T47D (cell line): Measurements from ENCODE around the gene MRPL33.
"Not testable (repeated sequence)": the region's sequence is repeated elsewhere in the genome, so short reads cannot be mapped to it uniquely, and the experiment has no call there.

Experiments
- DNase-seq, 2 experiments: peaks; one replicate each; pipeline versions ENCODE4 v3.0.0 to v3.0.0-alpha.2; 2011 to 2012; ENCODE audit warnings: low read depth in 1 of 2, low spot score in 1 of 2
- JUND ChIP-seq: IDR thresholded peaks from 2 replicates; pipeline ENCODE4 v1.6.1; 2012; ENCODE audit warnings: low read depth
- in situ Hi-C: cut with HindIII; loops from 2 replicates; pipeline ENCODE4 v1.10.0; 2016; ENCODE audit warnings: low sequenced_read_pairs, low pct_unique_long_range_greater_than_20kb

Gene MRPL33

GRCh38 chr2:27751377-27751776, 20.1 kb upstream of the MRPL33 start:
- in situ Hi-C loops: no loop called here
- TF ChIP-seq JUND: no peak
- no peak for DNase-seq

- peak in 1 of 2 experiments; percentile 16 for DNase-seq
- in situ Hi-C loops: no loop called here
- no peak for TF ChIP-seq JUND
Observed at GRCh38 chr2:27752551-27753237, 18.8 kb upstream of the MRPL33 start.

DNA sequence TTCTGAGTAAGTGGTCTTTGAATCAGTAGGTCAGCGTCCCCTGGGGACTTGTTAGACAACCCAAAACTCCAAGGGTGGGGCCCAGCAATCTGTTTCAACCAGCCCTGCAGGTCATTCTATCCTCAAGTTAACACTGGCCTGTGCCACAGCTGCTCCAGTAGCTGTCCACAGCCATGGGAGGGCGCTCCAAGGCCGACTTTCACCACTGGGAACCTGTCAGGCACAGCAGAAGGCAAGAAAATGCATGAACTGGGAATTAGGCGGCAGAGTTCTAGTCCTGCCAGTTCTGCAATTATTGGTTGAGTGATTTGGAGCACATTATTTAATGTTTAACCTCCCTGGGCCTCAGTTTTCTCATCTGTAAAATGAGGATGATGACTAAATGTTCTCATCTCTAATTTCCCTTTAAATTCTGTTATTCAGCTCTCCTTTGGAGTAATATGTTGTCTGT, 17.4 kb upstream of the MRPL33 start:
- in situ Hi-C loops: no loop called here
- peak in 1 of 2 experiments; percentile 77 for DNase-seq
- TF ChIP-seq JUND: no peak

DNA sequence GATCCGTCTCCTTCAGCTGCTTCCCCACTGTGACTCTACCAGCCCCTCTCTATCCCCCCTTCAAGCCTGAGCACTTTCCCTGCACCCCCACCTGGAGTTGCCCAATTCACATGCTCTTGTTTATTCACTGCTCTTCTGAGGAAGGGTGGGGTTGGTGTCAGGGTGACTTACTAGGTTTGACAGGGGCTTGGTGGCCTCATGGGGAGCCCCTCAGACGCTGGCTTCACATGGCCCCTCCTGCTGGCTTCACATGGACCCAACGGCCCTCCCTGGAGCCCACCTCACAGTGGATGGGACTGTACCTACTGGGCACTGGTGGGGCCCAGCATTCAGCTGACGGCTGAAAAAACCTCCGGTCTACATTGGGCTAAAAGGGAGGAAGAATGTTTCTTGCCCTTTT, 16.7 kb upstream of the MRPL33 start:
- no peak for TF ChIP-seq JUND
- no peak for DNase-seq
- in situ Hi-C loops: no loop called here

DNA sequence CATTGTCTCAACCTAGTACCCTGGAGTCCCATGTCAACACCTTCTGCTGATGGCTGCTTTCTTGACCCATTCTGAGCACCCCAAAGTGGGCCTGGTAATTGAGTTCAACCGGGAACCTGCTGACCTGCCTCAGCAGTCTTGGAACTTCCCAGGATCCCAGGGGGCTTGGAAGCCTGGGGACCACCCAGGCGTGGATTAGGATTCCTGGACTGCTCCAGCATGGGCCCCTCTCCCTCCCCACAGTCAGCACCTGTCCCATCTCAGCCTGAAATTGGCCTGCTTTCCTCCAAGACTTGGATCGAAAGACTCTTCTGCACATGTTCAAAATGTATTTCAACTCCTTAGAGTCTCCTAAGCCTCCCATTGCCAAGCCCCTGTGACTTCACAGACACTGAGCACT, 15.4 kb upstream of the MRPL33 start:
- TF ChIP-seq JUND: no peak

DNA sequence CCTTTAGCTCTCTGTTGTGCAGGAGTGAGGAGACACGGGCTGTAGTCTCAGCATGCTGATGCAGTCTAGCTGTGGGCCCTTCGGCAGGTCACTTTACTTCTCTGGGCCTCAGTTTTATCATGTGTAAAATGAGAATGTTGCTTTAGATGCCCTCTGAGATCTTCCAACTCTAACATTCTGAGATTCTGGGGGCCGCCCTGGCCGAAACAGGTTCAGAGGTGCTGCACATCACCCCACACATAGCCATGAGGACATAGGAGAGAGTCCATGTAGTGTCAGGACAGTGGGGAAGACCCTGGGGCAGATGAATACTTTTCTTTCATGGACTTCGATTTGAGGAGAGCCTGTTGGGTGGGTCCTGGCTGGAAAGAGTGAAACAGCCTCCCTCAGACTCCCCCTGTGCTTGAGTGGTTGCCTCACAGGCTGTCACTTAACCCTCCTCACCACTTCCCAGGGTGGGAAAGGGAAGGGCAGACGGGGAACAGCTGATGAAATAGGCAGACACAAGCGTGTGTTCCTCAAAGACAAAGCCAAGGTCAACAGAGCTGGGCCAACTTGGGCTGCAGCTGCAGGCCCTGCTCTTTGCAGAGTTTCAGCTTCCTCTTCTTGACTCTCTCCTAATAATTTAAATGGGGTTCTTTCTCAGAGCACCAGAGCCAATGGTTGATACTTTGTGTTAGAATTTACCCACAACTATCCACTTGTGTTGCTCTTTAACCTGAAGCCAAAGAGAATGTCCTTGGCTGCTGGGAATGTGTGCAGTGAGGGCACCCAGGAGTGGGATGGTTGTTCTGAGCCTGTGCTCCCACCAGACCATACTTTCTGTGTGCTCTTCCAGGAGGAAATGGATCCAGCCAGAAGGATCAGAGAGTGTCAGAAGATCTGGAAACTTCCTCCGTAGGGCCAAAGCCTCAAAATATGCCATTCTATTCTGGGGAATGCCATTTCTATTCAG, 14.7 kb upstream of the MRPL33 start:
- in situ Hi-C loops: no loop called here
- DNase-seq: no peak
- no peak for TF ChIP-seq JUND

More for the DNA sequence above, 15.4 kb upstream of the MRPL33 start:
- in situ Hi-C loops: no loop called here
- DNase-seq: no peak

DNA sequence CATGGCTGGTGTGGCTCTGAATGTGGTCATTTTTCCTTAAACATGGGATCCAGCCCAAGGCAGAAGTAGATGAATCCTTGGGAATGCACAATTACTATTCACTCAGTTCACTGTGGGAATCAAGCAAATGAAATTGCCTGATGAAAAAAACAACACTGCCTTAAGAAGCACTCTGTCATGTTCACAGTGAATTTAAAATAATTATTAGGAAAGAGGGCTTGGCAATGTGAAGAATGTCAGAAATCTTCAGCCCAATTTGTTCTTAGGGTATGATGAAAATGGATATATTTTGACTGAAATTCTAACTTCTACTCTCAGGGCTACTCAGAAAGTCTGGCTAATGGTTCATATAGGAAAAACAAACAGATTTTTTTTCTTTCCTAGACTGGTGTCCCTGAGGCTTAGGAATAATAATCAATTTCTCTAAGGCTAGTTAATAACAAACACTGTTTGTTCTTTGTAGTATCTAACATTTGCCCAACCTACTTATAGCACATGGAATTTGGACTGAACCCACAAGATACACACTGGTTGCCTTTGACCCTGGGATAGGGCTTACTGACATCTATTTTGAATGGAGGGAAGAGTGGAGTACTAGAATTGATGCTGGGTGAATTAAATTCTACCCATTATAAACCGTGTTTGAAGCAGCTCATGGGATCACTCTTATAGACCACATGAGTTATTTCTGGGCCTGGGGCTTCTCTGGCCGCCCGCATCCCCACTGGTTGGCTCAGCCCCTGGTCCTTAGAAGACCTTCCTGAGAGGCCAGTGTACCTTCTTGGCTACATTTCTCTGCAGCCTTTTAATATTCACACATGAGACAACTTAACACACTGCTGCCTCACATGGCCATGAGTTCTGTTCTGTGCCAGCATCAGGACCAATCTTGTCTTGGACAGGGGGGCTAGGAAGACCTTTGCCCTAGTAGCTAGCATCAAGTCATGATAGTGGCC, 8.3 kb upstream of the MRPL33 start:
- in situ Hi-C loops: no loop called here
- TF ChIP-seq JUND: no peak
- no peak for DNase-seq

DNA sequence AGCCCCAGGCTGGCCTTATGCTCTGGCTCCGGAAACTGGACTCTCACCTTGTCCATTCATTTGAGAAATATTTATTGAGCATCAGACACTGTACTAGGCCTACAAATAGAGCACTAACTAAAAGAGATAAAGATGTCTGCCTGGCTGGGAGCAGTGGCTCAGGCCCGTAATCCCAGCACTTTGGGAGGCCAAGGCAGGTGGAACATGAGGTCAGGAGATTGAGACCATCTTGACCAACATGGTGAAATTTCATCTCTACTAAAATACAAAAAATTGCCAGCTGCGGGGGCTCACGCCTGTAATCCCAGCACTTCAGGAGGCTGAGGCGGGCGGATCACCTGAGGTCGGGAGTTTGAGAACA, 7.6 kb upstream of the MRPL33 start:
- in situ Hi-C loops: no loop called here
- TF ChIP-seq JUND: no peak
- DNase-seq: no peak

DNA sequence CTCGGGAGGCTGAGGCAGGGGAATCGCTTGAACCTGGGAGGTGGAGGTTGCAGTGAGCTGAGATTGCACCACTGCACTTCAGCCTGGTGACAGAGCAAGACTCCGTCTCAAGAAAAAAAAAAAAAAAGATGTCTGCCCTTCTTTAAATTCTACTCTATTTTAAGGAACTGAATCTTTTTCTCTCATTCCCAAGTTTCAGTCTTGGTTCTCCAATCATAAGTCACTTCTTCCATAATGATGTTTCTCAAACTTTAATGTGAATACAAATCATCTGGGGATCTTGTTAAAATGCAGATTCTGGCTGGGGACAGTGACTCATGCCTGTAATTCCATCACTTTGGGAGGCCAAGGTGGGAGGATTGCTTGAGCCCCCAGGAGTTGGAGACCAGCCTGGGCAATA, 7.0 kb upstream of the MRPL33 start:
- in situ Hi-C loops: not testable (repeated sequence)

GRCh38 chr2:27765621-27766286, 5.8 kb upstream of the MRPL33 start:
- DNase-seq: no peak
- in situ Hi-C loops: no loop called here
- no peak for TF ChIP-seq JUND

More for the DNA sequence above, 7.0 kb upstream of the MRPL33 start:
- not testable (repeated sequence) for DNase-seq

DNA sequence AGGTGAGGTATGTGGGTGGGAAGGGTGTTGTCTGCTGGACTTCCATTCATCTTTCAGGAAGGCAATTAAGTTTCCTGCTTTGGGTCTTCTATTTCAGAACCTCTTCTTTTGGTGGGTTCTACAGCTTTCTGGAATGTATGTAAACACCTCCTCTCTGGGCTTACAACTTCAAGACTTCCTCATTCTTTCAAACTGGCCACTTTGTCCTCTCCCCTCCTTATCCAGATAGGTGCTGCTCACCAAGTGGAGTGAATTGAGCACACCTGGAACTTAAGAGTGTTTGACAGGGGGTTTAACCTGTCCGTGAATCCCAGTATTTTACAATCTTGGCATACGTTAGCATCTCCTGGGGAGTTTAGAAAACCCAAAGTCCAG, 5.2 kb upstream of the MRPL33 start:
- in situ Hi-C loops: no loop called here

DNA sequence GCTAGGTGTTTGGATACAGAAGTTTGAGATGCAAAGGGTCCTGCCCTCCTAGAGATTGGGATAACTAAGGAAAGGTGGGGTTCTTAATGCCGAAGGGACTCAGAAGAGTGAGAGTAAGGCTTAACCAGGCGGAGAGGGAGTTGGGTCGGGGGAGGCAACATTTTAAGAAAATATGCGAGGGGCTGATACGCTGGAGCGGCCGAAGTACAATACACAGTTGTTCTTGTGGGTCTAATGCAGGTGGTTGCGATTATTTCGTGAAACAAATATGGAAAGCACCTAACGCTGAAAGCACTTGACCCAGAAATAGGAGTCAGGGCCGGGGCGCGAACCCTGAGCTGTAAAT, 344 bp upstream of the MRPL33 start:
- in situ Hi-C loops: no loop called here
- DNase-seq: no peak
- no peak for TF ChIP-seq JUND

More for the DNA sequence above, 5.2 kb upstream of the MRPL33 start:
- no peak for DNase-seq
- no peak for TF ChIP-seq JUND
